Measurements from ENCODE around the gene ACTL9. TPM values are rescaled to one million over a fixed set of nuclear protein-coding genes. Genes with fewer than 3 reads are reported as not detected.

The ACTL9 gene
- total and polyA plus RNA-seq, 12 donors, result not detected

GRCh38 chr19:8703223-8703622 is 4.6 kb upstream of the ACTL9 start:
- 37 to 43% methylated on average over 7 of the region's 7 CpGs for WGBS, 2 donors
- Histone ChIP-seq H3K27ac (no peak overlapping the region), H3K27me3 (peaks cover 0 to 44% (median 28%) of the 10 kb centered on the region in 7 donors), H3K4me3 (no peak overlapping the region), H3K4me1 (no peaks in the 10 kb centered on the region), H3K36me3 (no peaks in the 10 kb centered on the region), H3K9me3 (no peaks in the 10 kb centered on the region)
- ATAC-seq (no peak), DNase-seq (no peak)
- intact Hi-C loops (cut with DNase I), result no loop called here
- TF ChIP-seq CTCF (IDR thresholded peaks at IDR 0.05), result no peak

GRCh38 chr19:8702350-8702749 is 3.8 kb upstream of the ACTL9 start:
- no peak for TF ChIP-seq CTCF (IDR thresholded peaks at IDR 0.05)
- no peak for ATAC-seq
- no peak overlapping the region for H3K27ac ChIP-seq
- no peaks in the 10 kb centered on the region for H3K9me3 ChIP-seq
- DNase-seq, result no peak
- no peaks in the 10 kb centered on the region for H3K36me3 ChIP-seq
- 34 to 42% methylated on average over 5 of the region's 5 CpGs for WGBS, 2 donors
- H3K27me3 ChIP-seq, result peaks cover 0 to 52% (median 36%) of the 10 kb centered on the region in 7 donors
- H3K4me1 ChIP-seq, result no peaks in the 10 kb centered on the region
- no peak overlapping the region for H3K4me3 ChIP-seq
- intact Hi-C loops (cut with DNase I), result no loop called here

DNA sequence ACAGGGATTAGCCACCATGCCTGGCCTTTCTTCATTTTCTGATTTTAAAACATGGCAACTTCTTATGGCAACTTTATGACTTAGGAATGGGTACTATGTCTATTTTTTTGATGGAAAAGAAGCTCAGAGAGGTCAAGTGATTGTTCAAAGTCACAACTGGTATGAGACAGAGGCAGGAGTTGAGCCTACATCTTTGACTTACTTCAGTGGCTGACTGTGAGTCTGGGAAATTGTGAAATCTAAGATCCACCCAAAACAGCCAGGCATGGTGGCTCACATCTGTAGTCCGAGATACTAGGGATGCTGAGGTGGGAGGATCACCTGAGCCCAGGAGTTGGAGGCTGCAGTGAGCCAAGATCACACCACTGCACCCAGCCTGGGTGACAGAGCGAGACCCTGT is 2.4 kb upstream of the ACTL9 start:
- Histone ChIP-seq H3K27me3 (peaks cover 0 to 63% (median 41%) of the 10 kb centered on the region in 7 donors), H3K9me3 (no peaks in the 10 kb centered on the region), H3K4me3 (no peak overlapping the region), H3K27ac (no peak overlapping the region), H3K4me1 (no peaks in the 10 kb centered on the region), H3K36me3 (no peaks in the 10 kb centered on the region)
- no peak for ATAC-seq
- DNase-seq, result no peak
- WGBS, 2 donors, result 72 to 79% methylated on average over 2 of the region's 2 CpGs
- TF ChIP-seq CTCF (IDR thresholded peaks at IDR 0.05), result no peak
- intact Hi-C loops (cut with DNase I), result no loop called here

DNA sequence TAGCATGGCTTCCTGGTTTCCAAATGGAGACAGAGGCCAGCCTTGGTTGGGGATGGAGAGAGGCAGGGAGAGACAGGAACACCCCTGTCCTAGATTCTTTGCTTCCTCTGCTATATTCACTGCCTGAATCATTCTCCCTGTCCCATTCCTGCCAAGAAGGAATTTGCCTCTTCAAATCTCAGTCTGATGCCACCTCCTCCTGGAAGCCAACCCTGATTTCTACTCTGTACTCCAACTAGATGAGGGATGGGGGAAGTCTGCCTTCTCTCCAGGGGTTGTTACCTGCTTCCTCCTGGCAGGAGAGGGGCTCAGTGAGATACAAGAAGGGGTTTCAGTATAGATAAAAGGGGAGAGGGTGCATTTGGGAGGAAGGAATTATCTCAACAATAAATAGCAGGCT is 1.3 kb upstream of the ACTL9 start:
- Histone ChIP-seq H3K27me3 (peaks cover 0 to 72% (median 49%) of the 10 kb centered on the region in 7 donors), H3K27ac (no peak overlapping the region), H3K9me3 (no peaks in the 10 kb centered on the region), H3K4me1 (no peaks in the 10 kb centered on the region), H3K4me3 (no peak overlapping the region), H3K36me3 (no peaks in the 10 kb centered on the region)
- no peak for TF ChIP-seq CTCF (IDR thresholded peaks at IDR 0.05)
- intact Hi-C loops (cut with DNase I), result no loop called here
- ATAC-seq, result no peak
- no peak for DNase-seq

All from heart right ventricle (tissue), 16 donors.